Activated naive CD4-positive, alpha-beta T cell (primary cell): Measurements from ENCODE around the gene HNF4A.

Source experiments
- DNase-seq, 4 experiments: peaks; one replicate each; lab custom pipeline; 2025; lab: John Stamatoyannopoulos, UW

Gene HNF4A

DNA sequence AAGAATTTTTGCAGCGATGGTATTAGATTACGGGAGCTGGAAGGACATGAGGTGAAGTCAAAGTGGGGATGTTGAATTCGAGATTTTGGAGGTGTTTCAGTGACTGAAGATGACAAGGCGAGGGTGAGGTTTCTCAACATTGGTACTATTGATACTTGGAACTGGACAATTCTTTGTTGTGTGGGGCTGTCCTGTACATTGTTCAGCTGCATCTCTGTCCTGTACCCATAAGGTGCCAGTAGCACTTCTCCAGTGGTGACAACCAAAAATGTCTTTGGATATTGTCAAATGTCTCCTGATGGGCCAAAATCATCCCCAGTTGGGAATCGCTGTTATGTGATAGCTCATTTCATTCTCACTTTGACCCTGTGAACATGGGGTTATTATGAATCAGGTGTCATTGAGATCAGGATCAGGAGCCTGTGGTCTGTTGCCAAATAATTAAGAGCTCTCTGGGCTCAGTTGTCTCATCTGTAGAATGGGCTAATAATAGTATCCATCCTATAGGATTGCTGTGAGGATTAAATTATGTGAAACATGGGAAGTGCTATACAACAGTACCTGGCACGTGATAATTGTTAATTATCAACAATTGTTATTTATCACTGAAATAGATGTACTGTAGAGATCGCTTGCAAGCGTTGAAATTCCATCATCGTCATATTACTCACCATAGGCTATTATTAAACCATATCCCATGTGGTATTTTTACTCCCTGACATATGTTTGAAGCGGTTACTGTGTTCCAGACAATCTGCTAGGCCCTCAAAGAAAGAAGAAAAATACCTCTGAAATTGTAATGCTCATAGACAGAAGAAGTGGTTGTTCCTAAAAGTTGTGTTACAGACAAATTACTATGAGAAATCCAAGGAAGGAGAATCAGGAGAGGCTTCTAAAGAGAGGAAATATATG, 71.6 kb downstream of the HNF4A start:
- no peak for DNase-seq

DNA sequence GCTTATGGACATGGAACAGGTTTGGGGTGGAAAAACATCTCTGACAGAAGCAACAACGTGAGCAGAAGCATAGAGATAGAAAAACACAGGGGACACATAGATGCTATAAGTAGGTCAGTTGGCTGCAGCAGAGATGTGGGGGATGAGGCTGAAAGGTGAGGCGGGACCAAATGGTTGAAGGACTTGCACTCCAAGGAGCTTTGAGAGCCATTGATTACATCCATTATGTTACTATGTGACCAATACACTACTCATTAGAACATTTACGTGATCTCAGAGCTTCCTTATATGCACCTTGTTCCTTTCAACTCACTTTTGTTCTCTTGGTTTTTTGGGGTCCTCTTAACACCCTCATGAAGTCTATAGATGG, 72.3 kb downstream of the HNF4A start:
- no peak for DNase-seq

DNA sequence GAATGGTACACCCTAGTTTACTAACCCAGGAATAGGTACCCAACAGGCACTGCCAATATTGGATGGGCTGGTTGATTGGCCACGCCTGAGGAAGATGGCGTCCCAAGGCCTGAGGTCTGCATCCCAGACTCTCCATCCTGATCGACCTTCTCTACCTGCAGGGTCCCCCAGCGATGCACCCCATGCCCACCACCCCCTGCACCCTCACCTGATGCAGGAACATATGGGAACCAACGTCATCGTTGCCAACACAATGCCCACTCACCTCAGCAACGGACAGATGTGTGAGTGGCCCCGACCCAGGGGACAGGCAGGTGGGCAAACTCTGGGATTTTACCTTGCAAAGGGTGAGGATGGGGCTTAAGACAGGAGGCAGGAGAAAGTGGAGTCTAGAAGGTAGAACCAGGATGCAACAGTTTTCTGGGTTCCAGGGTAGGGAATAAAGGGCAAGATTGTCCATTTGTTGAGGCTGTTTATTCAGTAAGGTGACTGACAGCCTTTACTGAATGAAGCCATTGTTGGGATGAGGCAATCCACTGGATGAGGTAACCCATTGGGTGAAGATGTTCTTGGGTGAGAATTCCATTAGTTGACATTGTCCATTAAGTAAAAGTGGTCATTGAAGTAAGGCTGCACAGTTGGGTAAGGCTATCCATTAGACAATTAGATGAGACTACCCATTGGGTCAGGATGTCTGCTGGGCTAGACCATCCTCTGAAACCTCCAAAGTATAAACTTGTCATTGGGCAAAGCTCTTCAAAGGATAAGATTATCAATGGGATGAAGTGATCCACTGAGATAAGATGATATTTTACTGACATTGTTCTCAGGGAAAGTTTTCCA, 72.9 kb downstream of the HNF4A start:
- no peak for DNase-seq

DNA sequence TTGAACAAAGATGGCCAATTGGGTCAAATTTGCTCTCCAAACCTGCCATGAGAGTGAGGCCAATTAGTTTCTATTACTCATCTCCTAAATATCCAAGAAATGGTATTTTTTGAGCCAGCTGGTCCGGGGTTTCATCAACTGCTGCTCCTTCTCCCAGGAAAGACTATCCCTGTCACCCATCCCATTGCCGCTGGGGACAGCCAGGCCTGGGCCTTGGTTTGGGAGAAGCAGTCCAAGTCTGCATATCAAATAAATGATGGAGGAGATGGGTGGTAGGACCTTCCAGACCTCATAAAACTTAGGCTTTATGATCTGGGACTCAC, 73.5 kb downstream of the HNF4A start:
- DNase-seq: no peak

DNA sequence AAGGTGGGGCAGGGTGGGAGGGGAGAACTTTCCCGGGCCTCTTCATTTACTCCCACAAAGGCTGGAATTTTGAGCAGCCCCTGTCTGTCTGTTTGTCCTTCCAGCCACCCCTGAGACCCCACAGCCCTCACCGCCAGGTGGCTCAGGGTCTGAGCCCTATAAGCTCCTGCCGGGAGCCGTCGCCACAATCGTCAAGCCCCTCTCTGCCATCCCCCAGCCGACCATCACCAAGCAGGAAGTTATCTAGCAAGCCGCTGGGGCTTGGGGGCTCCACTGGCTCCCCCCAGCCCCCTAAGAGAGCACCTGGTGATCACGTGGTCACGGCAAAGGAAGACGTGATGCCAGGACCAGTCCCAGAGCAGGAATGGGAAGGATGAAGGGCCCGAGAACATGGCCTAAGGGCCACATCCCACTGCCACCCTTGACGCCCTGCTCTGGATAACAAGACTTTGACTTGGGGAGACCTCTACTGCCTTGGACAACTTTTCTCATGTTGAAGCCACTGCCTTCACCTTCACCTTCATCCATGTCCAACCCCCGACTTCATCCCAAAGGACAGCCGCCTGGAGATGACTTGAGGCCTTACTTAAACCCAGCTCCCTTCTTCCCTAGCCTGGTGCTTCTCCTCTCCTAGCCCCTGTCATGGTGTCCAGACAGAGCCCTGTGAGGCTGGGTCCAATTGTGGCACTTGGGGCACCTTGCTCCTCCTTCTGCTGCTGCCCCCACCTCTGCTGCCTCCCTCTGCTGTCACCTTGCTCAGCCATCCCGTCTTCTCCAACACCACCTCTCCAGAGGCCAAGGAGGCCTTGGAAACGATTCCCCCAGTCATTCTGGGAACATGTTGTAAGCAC, 74.1 kb downstream of the HNF4A start:
- DNase-seq: no peak

DNA sequence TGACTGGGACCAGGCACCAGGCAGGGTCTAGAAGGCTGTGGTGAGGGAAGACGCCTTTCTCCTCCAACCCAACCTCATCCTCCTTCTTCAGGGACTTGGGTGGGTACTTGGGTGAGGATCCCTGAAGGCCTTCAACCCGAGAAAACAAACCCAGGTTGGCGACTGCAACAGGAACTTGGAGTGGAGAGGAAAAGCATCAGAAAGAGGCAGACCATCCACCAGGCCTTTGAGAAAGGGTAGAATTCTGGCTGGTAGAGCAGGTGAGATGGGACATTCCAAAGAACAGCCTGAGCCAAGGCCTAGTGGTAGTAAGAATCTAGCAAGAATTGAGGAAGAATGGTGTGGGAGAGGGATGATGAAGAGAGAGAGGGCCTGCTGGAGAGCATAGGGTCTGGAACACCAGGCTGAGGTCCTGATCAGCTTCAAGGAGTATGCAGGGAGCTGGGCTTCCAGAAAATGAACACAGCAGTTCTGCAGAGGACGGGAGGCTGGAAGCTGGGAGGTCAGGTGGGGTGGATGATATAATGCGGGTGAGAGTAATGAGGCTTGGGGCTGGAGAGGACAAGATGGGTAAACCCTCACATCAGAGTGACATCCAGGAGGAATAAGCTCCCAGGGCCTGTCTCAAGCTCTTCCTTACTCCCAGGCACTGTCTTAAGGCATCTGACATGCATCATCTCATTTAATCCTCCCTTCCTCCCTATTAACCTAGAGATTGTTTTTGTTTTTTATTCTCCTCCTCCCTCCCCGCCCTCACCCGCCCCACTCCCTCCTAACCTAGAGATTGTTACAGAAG, 75.0 kb downstream of the HNF4A start:
- DNase-seq: no peak

DNA sequence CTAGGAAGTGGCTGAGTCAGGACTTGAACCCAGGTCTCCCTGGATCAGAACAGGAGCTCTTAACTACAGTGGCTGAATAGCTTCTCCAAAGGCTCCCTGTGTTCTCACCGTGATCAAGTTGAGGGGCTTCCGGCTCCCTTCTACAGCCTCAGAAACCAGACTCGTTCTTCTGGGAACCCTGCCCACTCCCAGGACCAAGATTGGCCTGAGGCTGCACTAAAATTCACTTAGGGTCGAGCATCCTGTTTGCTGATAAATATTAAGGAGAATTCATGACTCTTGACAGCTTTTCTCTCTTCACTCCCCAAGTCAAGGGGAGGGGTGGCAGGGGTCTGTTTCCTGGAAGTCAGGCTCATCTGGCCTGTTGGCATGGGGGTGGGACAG, 75.6 kb downstream of the HNF4A start:
- no peak for DNase-seq

DNA sequence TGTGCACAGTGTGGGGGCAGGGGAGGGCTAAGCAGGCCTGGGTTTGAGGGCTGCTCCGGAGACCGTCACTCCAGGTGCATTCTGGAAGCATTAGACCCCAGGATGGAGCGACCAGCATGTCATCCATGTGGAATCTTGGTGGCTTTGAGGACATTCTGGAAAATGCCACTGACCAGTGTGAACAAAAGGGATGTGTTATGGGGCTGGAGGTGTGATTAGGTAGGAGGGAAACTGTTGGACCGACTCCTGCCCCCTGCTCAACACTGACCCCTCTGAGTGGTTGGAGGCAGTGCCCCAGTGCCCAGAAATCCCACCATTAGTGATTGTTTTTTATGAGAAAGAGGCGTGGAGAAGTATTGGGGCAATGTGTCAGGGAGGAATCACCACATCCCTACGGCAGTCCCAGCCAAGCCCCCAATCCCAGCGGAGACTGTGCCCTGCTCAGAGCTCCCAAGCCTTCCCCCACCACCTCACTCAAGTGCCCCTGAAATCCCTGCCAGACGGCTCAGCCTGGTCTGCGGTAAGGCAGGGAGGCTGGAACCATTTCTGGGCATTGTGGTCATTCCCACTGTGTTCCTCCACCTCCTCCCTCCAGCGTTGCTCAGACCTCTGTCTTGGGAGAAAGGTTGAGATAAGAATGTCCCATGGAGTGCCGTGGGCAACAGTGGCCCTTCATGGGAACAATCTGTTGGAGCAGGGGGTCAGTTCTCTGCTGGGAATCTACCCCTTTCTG, 76.2 kb downstream of the HNF4A start:
- no peak for DNase-seq

DNA sequence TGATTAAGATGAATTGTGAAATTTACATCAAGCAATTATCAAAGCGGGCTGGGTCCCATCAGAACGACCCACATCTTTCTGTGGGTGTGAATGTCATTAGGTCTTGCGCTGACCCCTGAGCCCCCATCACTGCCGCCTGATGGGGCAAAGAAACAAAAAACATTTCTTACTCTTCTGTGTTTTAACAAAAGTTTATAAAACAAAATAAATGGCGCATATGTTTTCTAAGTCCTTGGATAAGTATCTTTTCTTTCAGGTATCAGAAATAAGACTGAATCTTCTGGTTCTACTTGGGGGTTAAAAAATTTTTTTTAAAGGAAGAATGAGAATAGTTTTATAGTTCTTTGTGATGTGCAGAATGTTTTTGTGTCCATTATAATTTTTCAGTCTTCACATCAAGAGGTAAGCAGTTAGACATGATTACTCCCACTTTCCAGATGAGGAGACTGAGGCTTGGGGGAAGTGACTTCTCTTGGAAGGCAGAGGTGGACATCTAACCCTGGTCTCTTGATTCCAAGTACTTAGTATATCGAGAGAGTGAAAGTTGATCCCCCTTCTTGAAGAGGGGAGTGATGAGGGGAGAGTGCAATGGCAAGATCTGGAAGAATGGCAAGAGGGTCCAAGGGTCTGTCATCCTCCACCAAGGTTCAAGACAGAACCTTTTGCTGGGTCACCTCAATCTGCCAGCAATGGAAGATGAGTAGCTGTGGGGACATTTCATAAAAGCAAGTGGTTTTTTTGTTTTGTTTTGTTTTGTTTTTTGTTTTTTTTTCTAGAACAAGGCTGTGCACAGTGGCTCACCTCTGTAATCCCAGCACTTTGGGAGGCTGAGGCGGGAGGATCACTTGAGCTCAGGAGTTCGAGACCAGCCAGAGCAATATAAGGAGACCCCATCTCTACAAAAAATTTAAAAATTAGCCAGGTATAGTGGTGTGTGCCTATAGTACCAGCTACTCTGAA, 77.4 kb downstream of the HNF4A start:
- no peak for DNase-seq

DNA sequence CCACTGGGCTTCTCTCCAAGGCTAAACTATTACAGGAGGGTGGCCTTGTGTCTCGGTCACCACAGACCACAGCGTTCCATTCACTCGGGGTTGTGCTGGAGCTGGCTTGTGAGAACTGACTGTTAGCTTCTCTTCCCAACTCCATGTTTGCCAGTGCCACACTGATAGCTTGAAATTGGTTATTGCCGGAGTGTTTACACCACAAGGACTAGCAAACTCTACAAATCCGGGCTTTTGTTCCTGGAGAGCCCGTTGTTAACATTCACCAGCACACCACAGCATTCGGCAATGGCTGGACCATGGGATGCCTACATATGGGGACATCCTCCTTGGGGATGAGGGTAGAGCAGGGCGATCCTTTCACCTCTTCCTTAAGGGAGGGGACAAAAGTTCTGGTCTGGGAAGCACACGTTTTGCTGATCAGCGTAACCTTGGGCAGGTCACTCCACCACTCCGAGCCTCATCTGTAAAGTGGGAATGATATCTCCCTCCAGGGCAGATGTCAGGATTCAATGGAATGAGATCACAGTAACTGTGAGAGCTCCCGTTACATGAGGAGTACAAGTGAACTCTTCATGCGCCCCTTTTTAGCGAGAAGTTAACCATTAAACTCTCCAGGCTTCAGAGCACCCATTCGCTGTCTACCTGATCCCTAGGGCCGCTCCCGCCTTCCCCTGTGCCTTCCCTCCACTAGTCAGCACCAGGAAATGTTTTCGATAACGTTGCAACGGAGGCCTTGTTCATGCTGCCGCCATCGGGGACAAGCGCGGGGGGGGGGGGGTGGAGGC, 78.4 kb downstream of the HNF4A start:
- no peak for DNase-seq

DNA sequence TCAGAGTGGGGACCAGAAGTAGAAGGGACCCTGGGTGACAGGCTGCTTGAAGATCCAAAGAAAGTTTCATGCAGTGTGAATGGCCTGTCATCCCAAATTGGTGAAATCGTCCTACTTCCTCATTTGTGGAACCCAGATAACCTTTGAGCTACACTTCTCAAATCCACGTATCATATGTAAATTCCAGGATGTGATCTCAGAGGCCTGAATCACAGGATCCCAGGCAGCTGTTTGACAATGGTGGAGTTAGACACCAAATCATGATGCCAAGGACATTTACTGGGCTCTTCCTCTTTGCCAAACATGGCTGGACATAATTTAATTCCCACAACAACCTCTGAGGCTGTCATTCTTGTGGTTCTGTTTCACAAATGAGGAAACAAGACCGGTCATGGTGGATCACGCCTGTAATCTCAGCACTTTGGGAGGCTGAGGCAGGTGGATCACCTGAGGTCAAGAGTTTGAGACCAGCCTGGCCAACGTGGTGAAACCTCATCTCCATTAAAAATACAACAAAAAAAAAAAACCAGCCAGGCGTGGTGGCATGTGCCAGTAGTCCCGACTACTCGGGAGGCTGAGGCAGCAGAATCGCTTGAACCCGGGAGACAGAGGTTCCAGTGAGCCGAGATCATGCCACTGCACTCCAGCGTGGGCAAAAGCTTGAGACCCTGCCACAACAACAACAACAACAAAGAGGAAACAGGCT, 80.3 kb downstream of the HNF4A start:
- no peak for DNase-seq

DNA sequence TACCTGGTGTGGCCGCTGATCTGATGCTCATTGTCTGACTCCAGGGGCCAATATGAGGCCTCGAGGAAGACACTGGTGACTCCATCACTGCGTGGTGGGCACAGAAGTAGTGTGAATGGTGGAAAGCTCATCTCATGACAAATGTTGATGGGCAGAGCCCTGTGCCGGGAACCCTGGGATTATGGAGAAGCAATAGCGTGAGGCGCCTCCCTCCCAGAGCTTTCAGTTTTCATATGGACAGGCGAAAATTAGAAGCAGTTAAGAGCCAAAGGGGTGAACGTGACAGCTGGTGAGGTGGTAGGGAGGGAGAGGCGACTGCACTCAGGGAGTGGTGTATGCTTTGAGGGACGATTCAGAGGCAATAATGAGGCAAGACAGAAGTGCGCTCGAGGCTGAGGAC, 80.9 kb downstream of the HNF4A start:
- DNase-seq: no peak

DNA sequence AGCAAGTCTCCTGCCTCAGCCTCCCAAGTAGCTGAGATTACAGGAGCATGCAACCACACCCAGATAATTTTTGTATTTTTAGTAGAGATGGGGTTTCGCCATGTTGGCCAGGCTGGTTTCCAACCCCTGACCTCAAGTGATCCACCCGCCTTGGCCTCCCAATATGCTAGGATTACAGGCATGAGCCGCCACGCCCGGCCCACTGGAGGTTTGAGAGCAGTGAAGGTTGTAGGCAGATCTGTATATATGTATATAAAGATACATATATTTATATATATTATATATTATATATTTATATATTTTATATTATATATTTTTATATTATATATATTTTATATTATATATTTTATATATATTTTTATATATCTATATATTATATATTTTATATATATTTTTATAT, 82.0 kb downstream of the HNF4A start:
- DNase-seq: no peak

DNA sequence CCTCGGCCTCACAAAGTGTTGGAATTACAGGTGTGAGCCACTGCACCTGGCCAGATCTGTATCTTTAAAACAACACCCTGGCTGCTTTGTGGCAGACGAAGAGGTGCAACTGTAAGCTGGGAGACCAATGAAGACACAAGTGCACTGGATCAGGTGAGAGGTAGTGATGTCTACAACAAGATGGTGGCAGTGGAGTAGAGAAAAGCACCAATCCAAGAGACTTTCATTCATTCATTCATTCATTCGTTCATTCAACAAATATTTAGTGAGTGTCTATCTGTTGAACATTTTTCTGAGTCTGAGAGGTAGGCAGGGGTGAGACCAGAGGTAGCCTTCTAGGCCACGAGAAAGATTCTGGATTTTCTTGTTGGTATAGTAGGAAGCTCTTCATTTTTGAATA, 83.3 kb downstream of the HNF4A start:
- DNase-seq: no peak

DNA sequence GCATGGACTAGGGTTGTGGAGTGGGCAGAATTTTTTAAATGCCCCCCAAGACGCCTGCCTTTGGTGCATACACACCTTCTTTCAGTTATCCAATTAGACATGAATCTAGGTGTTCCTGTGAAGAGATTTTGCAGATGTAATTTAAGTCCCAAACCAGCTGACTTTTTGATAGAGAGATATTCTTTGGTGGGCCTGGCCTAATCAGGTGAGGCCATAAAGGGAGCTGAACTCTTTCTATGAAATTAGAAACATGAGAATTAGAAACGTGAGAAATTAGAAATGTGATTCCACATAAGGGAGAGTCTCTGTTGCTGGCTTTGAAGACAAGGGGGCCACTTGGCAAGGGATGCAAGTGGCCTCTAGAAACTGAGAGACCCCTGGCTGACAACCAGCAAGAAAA, 83.8 kb downstream of the HNF4A start:
- no peak for DNase-seq

DNA sequence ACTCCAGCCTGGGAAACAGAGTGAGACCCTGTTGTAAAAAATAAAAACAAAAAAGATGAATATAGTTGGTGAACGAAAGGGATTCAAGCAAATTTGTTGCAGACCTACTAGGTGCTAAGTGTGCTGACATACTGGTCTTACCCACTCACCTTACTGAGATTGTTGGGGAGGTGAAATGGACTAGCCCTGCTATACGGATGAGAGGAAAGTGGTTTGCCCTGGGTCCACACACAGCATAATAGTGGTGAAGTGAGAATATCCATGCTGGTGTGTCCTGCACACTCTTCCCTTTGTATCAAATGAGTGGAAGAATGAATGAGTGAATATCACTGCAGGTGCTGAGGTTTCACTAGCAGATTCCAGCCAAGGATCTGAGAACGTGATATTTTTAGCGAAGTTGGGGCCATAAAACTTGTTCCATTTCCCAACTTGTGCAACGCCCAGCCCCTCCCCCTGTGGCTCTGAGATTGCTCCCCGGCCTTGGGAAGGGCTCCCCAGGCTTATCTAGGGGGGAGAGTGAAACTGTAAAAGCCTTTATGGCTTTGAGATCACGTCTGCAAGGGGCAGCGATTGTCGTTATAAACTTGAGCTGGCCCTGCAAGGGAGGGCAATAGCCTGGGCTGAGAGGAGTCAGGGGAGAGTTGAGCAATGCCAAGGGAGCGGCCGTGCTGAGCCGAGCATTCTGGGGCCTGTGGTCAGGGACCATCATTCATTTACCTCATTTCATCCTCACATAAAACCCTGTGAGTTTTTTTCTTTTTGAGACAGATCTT, 87.0 kb downstream of the HNF4A start:
- DNase-seq: no peak
